ENCODE measurements around the gene SLC7A8.
"Not testable (repeated sequence)": the region's sequence is repeated elsewhere in the genome, so short reads cannot be mapped to it uniquely, and the experiment has no call there.

The SLC7A8 gene

GRCh38 chr14:23199141-23199540, 15.7 kb upstream of the SLC7A8 start:
- H3K4me3 Mint-ChIP-seq; H3K4me1 Mint-ChIP-seq (ENCODE audit: low read depth in 2 of 2); H3K9me3 Mint-ChIP-seq; H3K27ac Mint-ChIP-seq; H3K36me3 Mint-ChIP-seq (ENCODE audit: insufficient read depth); DNase-seq; ATAC-seq (replicated peaks): not testable (repeated sequence)
- H3K27me3 Mint-ChIP-seq, result peaks cover 4 to 16% of the 10 kb centered on the region in 2 donors

GRCh38 chr14:23196487-23196886, 13.0 kb upstream of the SLC7A8 start:
- H3K4me1 Mint-ChIP-seq (ENCODE audit: low read depth in 2 of 2); H3K9me3 Mint-ChIP-seq; H3K4me3 Mint-ChIP-seq; H3K36me3 Mint-ChIP-seq (ENCODE audit: insufficient read depth); H3K27ac Mint-ChIP-seq; ATAC-seq (replicated peaks); DNase-seq: not testable (repeated sequence)
- peaks cover 9 to 10% of the 10 kb centered on the region in 2 donors for H3K27me3 Mint-ChIP-seq

- Mint-ChIP-seq H3K27ac (no peak overlapping the region), H3K4me1 (ENCODE audit: low read depth in 2 of 2) (no peaks in the 10 kb centered on the region), H3K4me3 (no peak overlapping the region), H3K36me3 (ENCODE audit: insufficient read depth) (no peaks in the 10 kb centered on the region), H3K9me3 (no peaks in the 10 kb centered on the region), H3K27me3 (peaks cover 11 to 14% of the 10 kb centered on the region in 2 donors)
- ATAC-seq (replicated peaks), result no peak
- no peak for DNase-seq
These were observed 12.2 kb upstream of the SLC7A8 start for GRCh38 chr14:23195552-23196101.

- H3K36me3 Mint-ChIP-seq (ENCODE audit: insufficient read depth), result no peaks in the 10 kb centered on the region
- H3K27ac Mint-ChIP-seq, result no peak overlapping the region
- no peaks in the 10 kb centered on the region for H3K9me3 Mint-ChIP-seq
- peaks cover 20 to 21% of the 10 kb centered on the region in 2 donors for H3K27me3 Mint-ChIP-seq
- ATAC-seq (replicated peaks), result no peak
- no peak for DNase-seq
- no peak overlapping the region for H3K4me3 Mint-ChIP-seq
- no peaks in the 10 kb centered on the region for H3K4me1 Mint-ChIP-seq (ENCODE audit: low read depth in 2 of 2)
These were observed 10.0 kb upstream of the SLC7A8 start for GRCh38 chr14:23193432-23193831.

GRCh38 chr14:23187925-23188324, 4.5 kb upstream of the SLC7A8 start:
- H3K4me3 Mint-ChIP-seq, result no peak overlapping the region
- H3K4me1 Mint-ChIP-seq (ENCODE audit: low read depth in 2 of 2), result no peaks in the 10 kb centered on the region
- no peaks in the 10 kb centered on the region for H3K36me3 Mint-ChIP-seq (ENCODE audit: insufficient read depth)
- no peak for DNase-seq
- H3K27me3 Mint-ChIP-seq, result peaks cover 11% of the 10 kb centered on the region in 2 donors
- ATAC-seq (replicated peaks), result no peak
- H3K9me3 Mint-ChIP-seq, result no peaks in the 10 kb centered on the region
- no peak overlapping the region for H3K27ac Mint-ChIP-seq

- ATAC-seq (replicated peaks), result peak; percentile 35
- H3K36me3 Mint-ChIP-seq (ENCODE audit: insufficient read depth), result no peaks in the 10 kb centered on the region
- no peaks in the 10 kb centered on the region for H3K4me1 Mint-ChIP-seq (ENCODE audit: low read depth in 2 of 2)
- DNase-seq, result no peak
- H3K27me3 Mint-ChIP-seq, result peaks cover 11% of the 10 kb centered on the region in 2 donors
- no peak overlapping the region for H3K27ac Mint-ChIP-seq
- H3K9me3 Mint-ChIP-seq, result no peaks in the 10 kb centered on the region
- no peak overlapping the region for H3K4me3 Mint-ChIP-seq
These were observed 3.6 kb upstream of the SLC7A8 start for GRCh38 chr14:23186913-23187654.

GRCh38 chr14:23185063-23185462, 1.6 kb upstream of the SLC7A8 start:
- no peak for DNase-seq
- no peak for ATAC-seq (replicated peaks)
- H3K9me3 Mint-ChIP-seq, result no peaks in the 10 kb centered on the region
- no peak overlapping the region for H3K4me3 Mint-ChIP-seq
- peaks cover 1 to 3% of the 10 kb centered on the region in 2 donors for H3K27me3 Mint-ChIP-seq
- H3K27ac Mint-ChIP-seq, result no peak overlapping the region
- H3K4me1 Mint-ChIP-seq (ENCODE audit: low read depth in 2 of 2), result no peaks in the 10 kb centered on the region
- H3K36me3 Mint-ChIP-seq (ENCODE audit: insufficient read depth), result no peaks in the 10 kb centered on the region

GRCh38 chr14:23183158-23183470, 346 bp downstream of the SLC7A8 start:
- DNase-seq, result no peak
- ATAC-seq (replicated peaks), result peak; percentile 24
- Mint-ChIP-seq H3K4me3 (no peak overlapping the region), H3K27ac (no peak overlapping the region), H3K4me1 (ENCODE audit: low read depth in 2 of 2) (no peaks in the 10 kb centered on the region), H3K9me3 (no peaks in the 10 kb centered on the region), H3K27me3 (peaks cover 0 to 9% of the 10 kb centered on the region in 2 donors), H3K36me3 (ENCODE audit: insufficient read depth) (no peaks in the 10 kb centered on the region)

- DNase-seq (peak in 2 of 3 experiments; percentile 9 to 14), ATAC-seq (replicated peaks) (peak; percentile 66)
- no peaks in the 10 kb centered on the region for H3K4me1 Mint-ChIP-seq (ENCODE audit: low read depth in 2 of 2)
- peaks cover 0 to 9% of the 10 kb centered on the region in 2 donors for H3K27me3 Mint-ChIP-seq
- no peaks in the 10 kb centered on the region for H3K9me3 Mint-ChIP-seq
- H3K27ac Mint-ChIP-seq, result no peak overlapping the region
- H3K36me3 Mint-ChIP-seq (ENCODE audit: insufficient read depth), result no peaks in the 10 kb centered on the region
- H3K4me3 Mint-ChIP-seq, result no peak overlapping the region
These were observed 895 bp downstream of the SLC7A8 start for GRCh38 chr14:23182372-23183157.

- no peak for ATAC-seq (replicated peaks)
- Mint-ChIP-seq H3K36me3 (ENCODE audit: insufficient read depth) (no peaks in the 10 kb centered on the region), H3K9me3 (no peaks in the 10 kb centered on the region), H3K27me3 (peaks cover 0 to 15% of the 10 kb centered on the region in 2 donors), H3K4me3 (no peak overlapping the region), H3K27ac (no peak overlapping the region), H3K4me1 (ENCODE audit: low read depth in 2 of 2) (no peaks in the 10 kb centered on the region)
- DNase-seq, result no peak
These were observed 1.5 kb downstream of the SLC7A8 start for GRCh38 chr14:23181946-23182345.

- ATAC-seq (replicated peaks) (no peak), DNase-seq (no peak)
- Mint-ChIP-seq H3K36me3 (ENCODE audit: insufficient read depth) (no peaks in the 10 kb centered on the region), H3K4me1 (ENCODE audit: low read depth in 2 of 2) (no peaks in the 10 kb centered on the region), H3K9me3 (no peaks in the 10 kb centered on the region), H3K27me3 (peaks cover 0 to 15% of the 10 kb centered on the region in 2 donors), H3K4me3 (no peak overlapping the region), H3K27ac (no peak overlapping the region)
These were observed 2.0 kb downstream of the SLC7A8 start for GRCh38 chr14:23181453-23181852.

- Mint-ChIP-seq H3K27ac (no peak overlapping the region), H3K36me3 (ENCODE audit: insufficient read depth) (no peaks in the 10 kb centered on the region), H3K4me3 (no peak overlapping the region), H3K4me1 (ENCODE audit: low read depth in 2 of 2) (no peaks in the 10 kb centered on the region), H3K27me3 (peaks cover 35 to 41% of the 10 kb centered on the region in 2 donors), H3K9me3 (no peaks in the 10 kb centered on the region)
- ATAC-seq (replicated peaks) (peak; percentile 51), DNase-seq (no peak)
These were observed 6.3 kb downstream of the SLC7A8 start for GRCh38 chr14:23177181-23177580.

GRCh38 chr14:23175823-23176222, 7.6 kb downstream of the SLC7A8 start:
- H3K4me3 Mint-ChIP-seq, result no peak overlapping the region

More at GRCh38 chr14:23175823-23176222, 7.6 kb downstream of the SLC7A8 start:
- Mint-ChIP-seq H3K4me1 (ENCODE audit: low read depth in 2 of 2) (no peaks in the 10 kb centered on the region), H3K9me3 (no peaks in the 10 kb centered on the region), H3K36me3 (ENCODE audit: insufficient read depth) (no peaks in the 10 kb centered on the region), H3K27me3 (peaks cover 46 to 49% of the 10 kb centered on the region in 2 donors), H3K27ac (no peak overlapping the region)
- no peak for ATAC-seq (replicated peaks)
- no peak for DNase-seq
